NCI-H2196 treated with DMSO at 0.1 percent for 48 hours (cell line): ENCODE results near the gene HOXD9.

Experiments
- DNase-seq: peaks from one replicate; lab custom pipeline; 2025; ENCODE audit not compliant: unreplicated experiment; lab: John Stamatoyannopoulos, UW

The HOXD9 gene

GRCh38 chr2:176122683-176123410, at the start of gene HOXD9:
TSS of gene HOXD9 (plus strand) at chr2:176122719. CDS start at chr2:176122769, 50 bp downstream.
- no peak for DNase-seq

GRCh38 chr2:176072951-176073904, 49.3 kb upstream of the HOXD9 start:
- DNase-seq: no peak

- no peak for DNase-seq
These were observed 47.5 kb upstream of the HOXD9 start for GRCh38 chr2:176074919-176075425.

GRCh38 chr2:176075481-176075880, 47.0 kb upstream of the HOXD9 start:
- DNase-seq: no peak

GRCh38 chr2:176076063-176076462, 46.5 kb upstream of the HOXD9 start:
- DNase-seq: no peak

GRCh38 chr2:176076796-176077195, 45.7 kb upstream of the HOXD9 start:
- DNase-seq: no peak

GRCh38 chr2:176078541-176079284, 43.8 kb upstream of the HOXD9 start:
- no peak for DNase-seq

- DNase-seq: no peak
These were observed 43.2 kb upstream of the HOXD9 start for GRCh38 chr2:176079285-176079830.

GRCh38 chr2:176079831-176080539, 42.5 kb upstream of the HOXD9 start:
- DNase-seq: no peak

- DNase-seq: no peak
These were observed 41.8 kb upstream of the HOXD9 start for GRCh38 chr2:176080540-176081375.

GRCh38 chr2:176081376-176081836, 41.1 kb upstream of the HOXD9 start:
- no peak for DNase-seq

GRCh38 chr2:176081837-176082524, 40.5 kb upstream of the HOXD9 start:
- DNase-seq: no peak

- no peak for DNase-seq
These were observed 40.0 kb upstream of the HOXD9 start for GRCh38 chr2:176082525-176082823.

GRCh38 chr2:176082824-176083751, 39.4 kb upstream of the HOXD9 start:
- no peak for DNase-seq

- no peak for DNase-seq
These were observed 38.7 kb upstream of the HOXD9 start, which contains the start of gene EVX2 for GRCh38 chr2:176083796-176084261. TSS of gene EVX2 (minus strand) at chr2:176083962. CDS start at chr2:176083776, 186 bp downstream.

GRCh38 chr2:176084611-176085119, 37.9 kb upstream of the HOXD9 start:
- DNase-seq: no peak

GRCh38 chr2:176085120-176085788, 37.3 kb upstream of the HOXD9 start:
- no peak for DNase-seq
